HCT116 (cell line): ENCODE results near the gene METTL22.

ENCODE experiments used
- EGR1 ChIP-seq: IDR thresholded peaks from 2 replicates; pipeline ENCODE4 v1.6.1; 2012; ENCODE audit warnings: low read depth
- JUND ChIP-seq: IDR thresholded peaks from 2 replicates; pipeline ENCODE4 v1.6.1; 2012
- POLR2A ChIP-seq: IDR thresholded peaks from 2 replicates; pipeline ENCODE4 v1.7.0; 2011; ENCODE audit warnings: borderline replicate concordance; ENCODE audit not compliant: insufficient read depth, insufficient read length; ENCODE audit errors: extremely low read depth
- RAD21 ChIP-seq: IDR thresholded peaks from 2 replicates; pipeline ENCODE4 v1.6.1; 2012; ENCODE audit warnings: low read depth, mild to moderate bottlenecking
- SIN3A ChIP-seq: IDR thresholded peaks from 2 replicates; pipeline ENCODE4 v1.6.1; 2012; ENCODE audit warnings: low read depth
- YY1 ChIP-seq: IDR thresholded peaks from 2 replicates; pipeline ENCODE4 v1.6.1; 2011; ENCODE audit warnings: low read length, low read depth, moderate library complexity, mild to moderate bottlenecking; ENCODE audit not compliant: insufficient replicate concordance; ENCODE audit errors: extremely low read depth
- ZBTB33 ChIP-seq: IDR thresholded peaks from 2 replicates; pipeline ENCODE4 v1.6.1; 2011; ENCODE audit warnings: mild to moderate bottlenecking, low read length, moderate library complexity; ENCODE audit not compliant: insufficient replicate concordance; ENCODE audit errors: extremely low read depth
- ZNF274 ChIP-seq: fragments of 200-500 bp; sonication (Bioruptor generic); IDR thresholded peaks from 2 replicates; pipeline ENCODE4 v1.6.1; 2014; ENCODE audit warnings: mild to moderate bottlenecking, low read depth, low read length, inconsistent platforms
- TF ChIP-seq, protein P1 (sequence below), 3 experiments: fragments of 200-600 bp in 1 of 3; sonication (generic) in 1 of 3; IDR thresholded peaks in 2 of 3; conservative IDR thresholded peaks in 1 of 3; 2 replicates each; pipeline ENCODE4 v1.5.1; 2012 to 2017; ENCODE audit warnings: low read depth in 2 of 3, low read length in 2 of 3, antibody characterized with exemption in 1 of 3, borderline replicate concordance in 1 of 3, control low read depth in 1 of 3, mild to moderate bottlenecking in 1 of 3, mixed read lengths in 1 of 3, mixed run types in 1 of 3, moderate library complexity in 1 of 3; ENCODE audit not compliant: insufficient read depth in 1 of 3
- TF ChIP-seq, protein P2 (sequence below): IDR thresholded peaks from 2 replicates; pipeline ENCODE4 v1.6.1; 2012; ENCODE audit warnings: low read depth
- TF ChIP-seq, protein P3 (sequence below): IDR thresholded peaks from 2 replicates; pipeline ENCODE4 v1.6.1; 2012

- no peak for TF ChIP-seq POLR2A
- TF ChIP-seq, protein P1, sequence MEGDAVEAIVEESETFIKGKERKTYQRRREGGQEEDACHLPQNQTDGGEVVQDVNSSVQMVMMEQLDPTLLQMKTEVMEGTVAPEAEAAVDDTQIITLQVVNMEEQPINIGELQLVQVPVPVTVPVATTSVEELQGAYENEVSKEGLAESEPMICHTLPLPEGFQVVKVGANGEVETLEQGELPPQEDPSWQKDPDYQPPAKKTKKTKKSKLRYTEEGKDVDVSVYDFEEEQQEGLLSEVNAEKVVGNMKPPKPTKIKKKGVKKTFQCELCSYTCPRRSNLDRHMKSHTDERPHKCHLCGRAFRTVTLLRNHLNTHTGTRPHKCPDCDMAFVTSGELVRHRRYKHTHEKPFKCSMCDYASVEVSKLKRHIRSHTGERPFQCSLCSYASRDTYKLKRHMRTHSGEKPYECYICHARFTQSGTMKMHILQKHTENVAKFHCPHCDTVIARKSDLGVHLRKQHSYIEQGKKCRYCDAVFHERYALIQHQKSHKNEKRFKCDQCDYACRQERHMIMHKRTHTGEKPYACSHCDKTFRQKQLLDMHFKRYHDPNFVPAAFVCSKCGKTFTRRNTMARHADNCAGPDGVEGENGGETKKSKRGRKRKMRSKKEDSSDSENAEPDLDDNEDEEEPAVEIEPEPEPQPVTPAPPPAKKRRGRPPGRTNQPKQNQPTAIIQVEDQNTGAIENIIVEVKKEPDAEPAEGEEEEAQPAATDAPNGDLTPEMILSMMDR (IDR thresholded peaks at IDR 0.05 in 2 of 3, conservative IDR thresholded peaks at IDR 0.05 in 1 of 3; ENCODE audit: borderline replicate concordance in 1 of 3, insufficient read depth in 1 of 3, low read depth in 2 of 3, low read length in 2 of 3) = no peak
- no peak for TF ChIP-seq JUND
- TF ChIP-seq RAD21 = no peak
- TF ChIP-seq EGR1 = no peak
- TF ChIP-seq, protein P2, sequence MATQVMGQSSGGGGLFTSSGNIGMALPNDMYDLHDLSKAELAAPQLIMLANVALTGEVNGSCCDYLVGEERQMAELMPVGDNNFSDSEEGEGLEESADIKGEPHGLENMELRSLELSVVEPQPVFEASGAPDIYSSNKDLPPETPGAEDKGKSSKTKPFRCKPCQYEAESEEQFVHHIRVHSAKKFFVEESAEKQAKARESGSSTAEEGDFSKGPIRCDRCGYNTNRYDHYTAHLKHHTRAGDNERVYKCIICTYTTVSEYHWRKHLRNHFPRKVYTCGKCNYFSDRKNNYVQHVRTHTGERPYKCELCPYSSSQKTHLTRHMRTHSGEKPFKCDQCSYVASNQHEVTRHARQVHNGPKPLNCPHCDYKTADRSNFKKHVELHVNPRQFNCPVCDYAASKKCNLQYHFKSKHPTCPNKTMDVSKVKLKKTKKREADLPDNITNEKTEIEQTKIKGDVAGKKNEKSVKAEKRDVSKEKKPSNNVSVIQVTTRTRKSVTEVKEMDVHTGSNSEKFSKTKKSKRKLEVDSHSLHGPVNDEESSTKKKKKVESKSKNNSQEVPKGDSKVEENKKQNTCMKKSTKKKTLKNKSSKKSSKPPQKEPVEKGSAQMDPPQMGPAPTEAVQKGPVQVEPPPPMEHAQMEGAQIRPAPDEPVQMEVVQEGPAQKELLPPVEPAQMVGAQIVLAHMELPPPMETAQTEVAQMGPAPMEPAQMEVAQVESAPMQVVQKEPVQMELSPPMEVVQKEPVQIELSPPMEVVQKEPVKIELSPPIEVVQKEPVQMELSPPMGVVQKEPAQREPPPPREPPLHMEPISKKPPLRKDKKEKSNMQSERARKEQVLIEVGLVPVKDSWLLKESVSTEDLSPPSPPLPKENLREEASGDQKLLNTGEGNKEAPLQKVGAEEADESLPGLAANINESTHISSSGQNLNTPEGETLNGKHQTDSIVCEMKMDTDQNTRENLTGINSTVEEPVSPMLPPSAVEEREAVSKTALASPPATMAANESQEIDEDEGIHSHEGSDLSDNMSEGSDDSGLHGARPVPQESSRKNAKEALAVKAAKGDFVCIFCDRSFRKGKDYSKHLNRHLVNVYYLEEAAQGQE = no peak
- no peak for TF ChIP-seq YY1
- TF ChIP-seq ZNF274 = no peak
- TF ChIP-seq, protein P3, sequence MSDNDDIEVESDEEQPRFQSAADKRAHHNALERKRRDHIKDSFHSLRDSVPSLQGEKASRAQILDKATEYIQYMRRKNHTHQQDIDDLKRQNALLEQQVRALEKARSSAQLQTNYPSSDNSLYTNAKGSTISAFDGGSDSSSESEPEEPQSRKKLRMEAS = no peak
- no peak for TF ChIP-seq SIN3A
- TF ChIP-seq ZBTB33 = no peak
Measured at GRCh38 chr16:8669481-8669880, 48.0 kb downstream of the METTL22 start.
